ENCODE data around the gene TSGA10IP.

TSGA10IP gene

GRCh38 chr11:66008468-66009101, 63.3 kb downstream of the TSGA10IP start:
- no peak for DNase-seq
